GM18517 (cell line): ENCODE measurements around the gene HAO2.
"Not testable (repeated sequence)": the region's sequence is repeated elsewhere in the genome, so short reads cannot be mapped to it uniquely, and the experiment has no call there.

Experiments
- ATAC-seq: cut with Tn5 transposase; IDR thresholded peaks from one replicate; pipeline ENCODE4 v1.9.1; 2021; ENCODE audit warnings: mild to moderate bottlenecking, moderate library complexity; ENCODE audit not compliant: unreplicated experiment

HAO2 gene

GRCh38 chr1:119376594-119376993, 8.0 kb downstream of the HAO2 start:
- no peak for ATAC-seq

- ATAC-seq: not testable (repeated sequence)
Observed at GRCh38 chr1:119377594-119377993, 9.0 kb downstream of the HAO2 start.

GRCh38 chr1:119379117-119379516, 10.5 kb downstream of the HAO2 start:
- no peak for ATAC-seq

GRCh38 chr1:119380304-119380703, 11.7 kb downstream of the HAO2 start:
- ATAC-seq: no peak

- ATAC-seq: no peak
Observed at GRCh38 chr1:119380983-119381662, 12.5 kb downstream of the HAO2 start.

GRCh38 chr1:119384591-119384990, 16.0 kb downstream of the HAO2 start:
- ATAC-seq: no peak

GRCh38 chr1:119385650-119386049, 17.1 kb downstream of the HAO2 start:
- ATAC-seq: no peak

- ATAC-seq: no peak
Observed at GRCh38 chr1:119387858-119388257, 19.3 kb downstream of the HAO2 start.

GRCh38 chr1:119388450-119388849, 19.9 kb downstream of the HAO2 start:
- ATAC-seq: no peak

GRCh38 chr1:119390526-119390925, 21.9 kb downstream of the HAO2 start:
- ATAC-seq: no peak

- no peak for ATAC-seq
Observed at GRCh38 chr1:119391749-119392148, 23.2 kb downstream of the HAO2 start.

- ATAC-seq: no peak
Observed at GRCh38 chr1:119394085-119394484, 25.5 kb downstream of the HAO2 start.

GRCh38 chr1:119396982-119397381, 28.4 kb downstream of the HAO2 start:
- no peak for ATAC-seq

GRCh38 chr1:119397986-119398385, 29.4 kb downstream of the HAO2 start:
- no peak for ATAC-seq

- no peak for ATAC-seq
Observed at GRCh38 chr1:119404736-119405135, 36.2 kb downstream of the HAO2 start.

- ATAC-seq: no peak
Observed at GRCh38 chr1:119409731-119410130, 41.1 kb downstream of the HAO2 start.

GRCh38 chr1:119410961-119411360, 42.4 kb downstream of the HAO2 start:
- no peak for ATAC-seq

- no peak for ATAC-seq
Observed at GRCh38 chr1:119414950-119415349, 46.4 kb downstream of the HAO2 start, which contains the start of gene HSD3B2. HSD3B2 (plus strand) TSS chr1:119415150; CDS start chr1:119415420, 270 bp downstream.

- ATAC-seq: no peak
Observed at GRCh38 chr1:119416006-119416640, 47.5 kb downstream of the HAO2 start.

- no peak for ATAC-seq
Observed at GRCh38 chr1:119419109-119419508, 50.5 kb downstream of the HAO2 start.

GRCh38 chr1:119420638-119421037, 52.1 kb downstream of the HAO2 start:
- ATAC-seq: no peak

- ATAC-seq: no peak
Observed at GRCh38 chr1:119422631-119423030, 54.0 kb downstream of the HAO2 start.

- no peak for ATAC-seq
Observed at GRCh38 chr1:119428991-119429390, 60.4 kb downstream of the HAO2 start.
